ENCODE measurements around the gene MPP3. TPM values are rescaled to one million over a fixed set of nuclear protein-coding genes. Genes with fewer than 3 reads are reported as not detected.

MPP3 gene
- total and polyA plus RNA-seq, 2 donors (not counting 1 experiment from before 2014, with no cell fraction given), result 0.16 TPM; not detected in 1

- POLR2A ChIA-PET, result no interaction called here
- WGBS (ENCODE audit: insufficient coverage), result 100% methylated on average over 6 of the region's 7 CpGs
- ATAC-seq (ENCODE audit: low read depth), result no peak
Measured at GRCh38 chr17:43768943-43769342, 64.0 kb downstream of the MPP3 start.

DNA sequence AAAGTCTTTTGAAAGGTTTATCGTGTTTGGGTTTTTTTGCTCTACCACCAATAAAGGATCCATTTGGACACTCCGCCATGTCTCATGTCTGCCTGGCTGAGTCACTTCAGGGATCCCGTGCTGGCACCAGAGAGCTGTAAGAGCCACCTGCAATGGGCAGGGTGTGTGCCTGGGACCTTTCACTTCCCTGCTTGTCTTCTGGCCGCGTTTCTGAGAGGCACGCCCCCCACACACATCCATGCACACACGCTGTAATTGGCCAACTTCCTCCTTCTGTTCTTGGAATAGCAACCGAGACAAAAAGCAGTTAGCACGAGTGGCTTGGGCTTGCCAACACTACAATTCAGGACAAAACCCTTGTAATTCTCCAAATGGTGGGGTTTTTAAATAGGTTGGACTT is 64.6 kb downstream of the MPP3 start:
- CTCF ChIA-PET, result interaction anchor here (11.5 to 16.1 kb wide), 2 partner anchors 71 to 191 kb away, joined by 153 to 524 read pairs; no protein-coding TSS in a partner anchor
- no peak for TF ChIP-seq EZH2 (IDR thresholded peaks at IDR 0.05; ENCODE audit: borderline replicate concordance, insufficient read depth, low read depth, low read length, poor library complexity, severe bottlenecking)
- TF ChIP-seq, protein P1, sequence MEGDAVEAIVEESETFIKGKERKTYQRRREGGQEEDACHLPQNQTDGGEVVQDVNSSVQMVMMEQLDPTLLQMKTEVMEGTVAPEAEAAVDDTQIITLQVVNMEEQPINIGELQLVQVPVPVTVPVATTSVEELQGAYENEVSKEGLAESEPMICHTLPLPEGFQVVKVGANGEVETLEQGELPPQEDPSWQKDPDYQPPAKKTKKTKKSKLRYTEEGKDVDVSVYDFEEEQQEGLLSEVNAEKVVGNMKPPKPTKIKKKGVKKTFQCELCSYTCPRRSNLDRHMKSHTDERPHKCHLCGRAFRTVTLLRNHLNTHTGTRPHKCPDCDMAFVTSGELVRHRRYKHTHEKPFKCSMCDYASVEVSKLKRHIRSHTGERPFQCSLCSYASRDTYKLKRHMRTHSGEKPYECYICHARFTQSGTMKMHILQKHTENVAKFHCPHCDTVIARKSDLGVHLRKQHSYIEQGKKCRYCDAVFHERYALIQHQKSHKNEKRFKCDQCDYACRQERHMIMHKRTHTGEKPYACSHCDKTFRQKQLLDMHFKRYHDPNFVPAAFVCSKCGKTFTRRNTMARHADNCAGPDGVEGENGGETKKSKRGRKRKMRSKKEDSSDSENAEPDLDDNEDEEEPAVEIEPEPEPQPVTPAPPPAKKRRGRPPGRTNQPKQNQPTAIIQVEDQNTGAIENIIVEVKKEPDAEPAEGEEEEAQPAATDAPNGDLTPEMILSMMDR (IDR thresholded peaks at IDR 0.05), result no peak
- intact Hi-C loops (cut with micrococcal nuclease), result no loop called here

More at GRCh38 chr17:43768943-43769342, 64.0 kb downstream of the MPP3 start:
- Histone ChIP-seq H4K20me1 (ENCODE audit: control insufficient read depth, insufficient read depth, low read length, poor library complexity, severe bottlenecking) (no peaks in the 10 kb centered on the region), H3K79me2 (ENCODE audit: control insufficient read depth, insufficient read depth, low read length) (no peaks in the 10 kb centered on the region), H2AFZ (ENCODE audit: insufficient read depth, low read depth, low read length, poor library complexity, severe bottlenecking) (no peak overlapping the region), H3K9ac (ENCODE audit: low read length) (no peak overlapping the region), H3K9me3 (ENCODE audit: control extremely low read depth in 1 of 3, control insufficient read depth in 2 of 3, insufficient read depth in 1 of 3, low read length in 2 of 3) (peaks cover 0 to 6% (median 0%) of the 10 kb centered on the region in 3 donors), H3K4me2 (replicated peaks; ENCODE audit: low read depth, low read length, poor library complexity, severe bottlenecking) (no peak overlapping the region), H3K4me1 (ENCODE audit: control insufficient read depth in 2 of 2, insufficient read depth in 2 of 2, low read length in 2 of 2) (peaks cover 24 to 25% of the 10 kb centered on the region in 2 donors), H3K36me3 (replicated peaks in 1 of 2; ENCODE audit: control extremely low read depth in 1 of 2, control insufficient read depth in 1 of 2, extremely low read depth in 1 of 2, insufficient read depth in 2 of 2, low read length in 1 of 2) (no peaks in the 10 kb centered on the region), H3K27me3 (replicated peaks in 1 of 4; ENCODE audit: control extremely low read depth in 1 of 4, control insufficient read depth in 3 of 4, insufficient read depth in 4 of 4, low read length in 3 of 4) (no peaks in the 10 kb centered on the region), H3K27ac (ENCODE audit: low read length in 2 of 2) (no peak overlapping the region), H3K4me3 (ENCODE audit: control extremely low read depth in 1 of 5, extremely low read depth in 1 of 5, insufficient read depth in 1 of 5, low read depth in 2 of 5, low read length in 4 of 5) (no peak overlapping the region)
- CTCF ChIA-PET, result interaction anchor here (11.5 to 16.1 kb wide), 2 partner anchors 72 to 192 kb away, joined by 153 to 524 read pairs; no protein-coding TSS in a partner anchor
- Mint-ChIP-seq H3K4me1 (peaks cover 33% of the 10 kb centered on the region), H3K9me3 (ENCODE audit: insufficient read depth) (no peaks in the 10 kb centered on the region), H3K27me3 (no peaks in the 10 kb centered on the region), H3K27ac (no peak overlapping the region), H3K4me3 (no peak overlapping the region)
- TF ChIP-seq, protein P1 (IDR thresholded peaks at IDR 0.05), result no peak
- no peak for TF ChIP-seq EZH2 (IDR thresholded peaks at IDR 0.05; ENCODE audit: borderline replicate concordance, insufficient read depth, low read depth, low read length, poor library complexity, severe bottlenecking)
- DNase-seq, result no peak
- intact Hi-C loops (cut with micrococcal nuclease), result no loop called here

More for the DNA sequence above, 64.6 kb downstream of the MPP3 start:
- WGBS (ENCODE audit: insufficient coverage), result 18% methylated on average over 7 of the region's 9 CpGs
- no peaks in the 10 kb centered on the region for H3K36me3 ChIP-seq (replicated peaks in 1 of 2; ENCODE audit: control extremely low read depth in 1 of 2, control insufficient read depth in 1 of 2, extremely low read depth in 1 of 2, insufficient read depth in 2 of 2, low read length in 1 of 2)
- H3K27me3 Mint-ChIP-seq, result no peaks in the 10 kb centered on the region
- H2AFZ ChIP-seq (ENCODE audit: insufficient read depth, low read depth, low read length, poor library complexity, severe bottlenecking), result no peak overlapping the region
- no peak overlapping the region for H3K4me3 Mint-ChIP-seq
- H3K27ac Mint-ChIP-seq, result no peak overlapping the region
- H3K9me3 ChIP-seq (ENCODE audit: control extremely low read depth in 1 of 3, control insufficient read depth in 2 of 3, insufficient read depth in 1 of 3, low read length in 2 of 3), result peaks cover 0 to 6% (median 0%) of the 10 kb centered on the region in 3 donors
- H3K4me3 ChIP-seq (ENCODE audit: control extremely low read depth in 1 of 5, extremely low read depth in 1 of 5, insufficient read depth in 1 of 5, low read depth in 2 of 5, low read length in 4 of 5), result no peak overlapping the region
- H3K27me3 ChIP-seq (replicated peaks in 1 of 4; ENCODE audit: control extremely low read depth in 1 of 4, control insufficient read depth in 3 of 4, insufficient read depth in 4 of 4, low read length in 3 of 4), result no peaks in the 10 kb centered on the region
- POLR2A ChIA-PET, result interaction anchor here (0.5 kb wide), 1 partner anchor 1932 kb away, joined by 4 read pairs; the partner anchor contains the start of gene NT5C3B
- H3K4me1 Mint-ChIP-seq, result peaks cover 30% of the 10 kb centered on the region
- peak overlapping the region; percentile 43 for H3K4me2 ChIP-seq (replicated peaks; ENCODE audit: low read depth, low read length, poor library complexity, severe bottlenecking)
- no peaks in the 10 kb centered on the region for H3K79me2 ChIP-seq (ENCODE audit: control insufficient read depth, insufficient read depth, low read length)
- no peaks in the 10 kb centered on the region for H3K9me3 Mint-ChIP-seq (ENCODE audit: insufficient read depth)
- peak overlapping the region; percentile 7 for H3K9ac ChIP-seq (ENCODE audit: low read length)
- DNase-seq (peak; percentile 67), ATAC-seq (ENCODE audit: low read depth) (peak; percentile 69)
- H3K27ac ChIP-seq (ENCODE audit: low read length in 2 of 2), result no peak overlapping the region
- H3K4me1 ChIP-seq (ENCODE audit: control insufficient read depth in 2 of 2, insufficient read depth in 2 of 2, low read length in 2 of 2), result peaks cover 19% of the 10 kb centered on the region in 2 donors
- no peaks in the 10 kb centered on the region for H4K20me1 ChIP-seq (ENCODE audit: control insufficient read depth, insufficient read depth, low read length, poor library complexity, severe bottlenecking)
